Measurements from ENCODE around the gene FCN3. TPM values are rescaled to one million over a fixed set of nuclear protein-coding genes. Genes with fewer than 3 reads are reported as not detected.

Gene FCN3
- total RNA-seq, 3 donors from 2014 or later (not counting 1 experiment from before 2014, with no cell fraction given) = not detected

DNA sequence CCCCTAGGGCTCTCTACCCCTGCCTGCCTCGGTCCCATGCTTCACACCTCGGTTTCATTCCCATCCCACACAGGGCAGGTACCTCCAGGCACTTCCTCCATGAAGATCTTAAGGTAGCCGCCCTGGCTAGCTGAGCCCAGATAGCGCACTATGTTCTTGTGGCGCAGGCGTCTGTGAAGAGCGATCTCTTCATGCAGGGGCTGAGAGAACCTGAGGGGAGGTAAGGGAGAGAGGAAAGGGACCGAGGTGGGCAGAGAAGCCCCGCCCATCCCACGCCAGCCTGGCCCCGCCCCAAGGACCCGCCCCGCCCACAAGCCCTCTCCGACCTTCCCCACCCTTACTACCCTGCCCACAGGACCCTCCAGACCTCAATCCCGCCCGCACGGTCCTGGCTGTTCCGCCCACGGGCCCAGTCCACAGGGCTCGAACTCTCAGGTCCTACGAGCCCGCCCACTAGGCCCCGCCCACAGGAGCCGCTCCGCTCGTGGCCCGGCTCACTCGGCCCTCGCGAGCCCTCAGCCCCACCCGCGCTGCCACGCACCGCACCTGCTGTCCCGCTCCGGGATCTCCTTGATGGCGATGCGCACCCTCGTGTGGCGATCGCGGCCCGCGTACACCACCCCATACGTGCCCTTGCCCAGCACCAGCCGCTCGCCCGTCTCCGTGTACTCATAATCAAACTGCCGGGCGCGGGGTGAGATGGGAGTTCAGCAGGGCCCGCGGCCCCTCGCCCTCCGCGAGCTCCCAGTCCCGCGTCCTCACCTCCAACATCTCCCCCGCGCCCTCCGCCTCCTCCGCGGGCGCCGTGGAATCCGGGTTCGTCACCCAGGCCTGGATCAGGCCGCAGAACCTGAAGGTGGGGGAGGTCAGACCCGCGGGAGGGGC lies 14.2 kb downstream of the FCN3 start:
- peak overlapping the region; percentile 14 to 31 for H3K27ac Mint-ChIP-seq
- intact Hi-C loops (cut with micrococcal nuclease) = no loop called here
- H3K36me3 Mint-ChIP-seq = no peaks in the 10 kb centered on the region
- no peaks in the 10 kb centered on the region for H3K9me3 Mint-ChIP-seq
- peak overlapping the region; percentile 75 for H3K4me3 Mint-ChIP-seq
- no peaks in the 10 kb centered on the region for H3K27me3 ChIP-seq (ENCODE audit: control insufficient read depth, insufficient read depth, low read length)
- H3K4me1 Mint-ChIP-seq = peaks cover 30 to 51% of the 10 kb centered on the region in 2 donors
- DNase-seq (peak; percentile 55 to 68), ATAC-seq (peak; percentile 11 to 33 (median 29))
- H3K36me3 ChIP-seq (ENCODE audit: control insufficient read depth, insufficient read depth, low read length) = no peaks in the 10 kb centered on the region
- H3K27ac ChIP-seq (ENCODE audit: low read length) = no peak overlapping the region
- H3K9me3 ChIP-seq (ENCODE audit: control insufficient read depth, insufficient read depth, low read length) = no peaks in the 10 kb centered on the region
- TF ChIP-seq, protein P1, sequence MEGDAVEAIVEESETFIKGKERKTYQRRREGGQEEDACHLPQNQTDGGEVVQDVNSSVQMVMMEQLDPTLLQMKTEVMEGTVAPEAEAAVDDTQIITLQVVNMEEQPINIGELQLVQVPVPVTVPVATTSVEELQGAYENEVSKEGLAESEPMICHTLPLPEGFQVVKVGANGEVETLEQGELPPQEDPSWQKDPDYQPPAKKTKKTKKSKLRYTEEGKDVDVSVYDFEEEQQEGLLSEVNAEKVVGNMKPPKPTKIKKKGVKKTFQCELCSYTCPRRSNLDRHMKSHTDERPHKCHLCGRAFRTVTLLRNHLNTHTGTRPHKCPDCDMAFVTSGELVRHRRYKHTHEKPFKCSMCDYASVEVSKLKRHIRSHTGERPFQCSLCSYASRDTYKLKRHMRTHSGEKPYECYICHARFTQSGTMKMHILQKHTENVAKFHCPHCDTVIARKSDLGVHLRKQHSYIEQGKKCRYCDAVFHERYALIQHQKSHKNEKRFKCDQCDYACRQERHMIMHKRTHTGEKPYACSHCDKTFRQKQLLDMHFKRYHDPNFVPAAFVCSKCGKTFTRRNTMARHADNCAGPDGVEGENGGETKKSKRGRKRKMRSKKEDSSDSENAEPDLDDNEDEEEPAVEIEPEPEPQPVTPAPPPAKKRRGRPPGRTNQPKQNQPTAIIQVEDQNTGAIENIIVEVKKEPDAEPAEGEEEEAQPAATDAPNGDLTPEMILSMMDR (IDR thresholded peaks at IDR 0.05) = no peak
- no peaks in the 10 kb centered on the region for H3K27me3 Mint-ChIP-seq (ENCODE audit: low read depth in 2 of 2)
- H3K4me3 ChIP-seq (ENCODE audit: low read length) = peak overlapping the region; percentile 29
- peaks cover 57% of the 10 kb centered on the region for H3K4me1 ChIP-seq (ENCODE audit: control insufficient read depth, insufficient read depth, low read length)
- WGBS (ENCODE audit: insufficient coverage) = 17% methylated on average over 67 of the region's 71 CpGs

DNA sequence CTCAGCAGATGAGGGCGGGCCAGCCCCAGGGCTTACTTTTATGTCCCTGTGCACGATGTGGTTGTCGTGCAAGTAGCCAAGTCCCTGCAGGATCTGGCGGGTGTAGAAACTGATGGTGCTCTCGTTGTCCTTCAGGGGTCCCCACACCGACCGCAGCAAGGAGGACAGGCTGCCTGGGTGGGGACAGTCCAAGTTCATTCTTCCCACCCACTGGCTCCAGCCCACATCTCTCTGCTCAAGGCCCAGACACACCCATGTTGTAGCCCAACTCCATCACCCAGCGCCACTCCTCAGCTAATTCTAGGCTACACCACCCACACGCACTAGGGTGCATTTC lies 14.8 kb downstream of the FCN3 start:
- H3K36me3 ChIP-seq (ENCODE audit: control insufficient read depth, insufficient read depth, low read length) = no peaks in the 10 kb centered on the region
- no peaks in the 10 kb centered on the region for H3K27me3 ChIP-seq (ENCODE audit: control insufficient read depth, insufficient read depth, low read length)
- peaks cover 54% of the 10 kb centered on the region for H3K4me1 ChIP-seq (ENCODE audit: control insufficient read depth, insufficient read depth, low read length)
- no peak for DNase-seq
- H3K4me3 ChIP-seq (ENCODE audit: low read length) = peak overlapping the region; percentile 29
- intact Hi-C loops (cut with micrococcal nuclease) = no loop called here
- Mint-ChIP-seq H3K4me3 (peak overlapping the region; percentile 75), H3K9me3 (no peaks in the 10 kb centered on the region), H3K4me1 (peaks cover 26 to 49% of the 10 kb centered on the region in 2 donors), H3K27ac (peak overlapping the region; percentile 14 to 31), H3K27me3 (ENCODE audit: low read depth in 2 of 2) (no peaks in the 10 kb centered on the region), H3K36me3 (no peaks in the 10 kb centered on the region)
- H3K9me3 ChIP-seq (ENCODE audit: control insufficient read depth, insufficient read depth, low read length) = no peaks in the 10 kb centered on the region
- no peak for ATAC-seq
- WGBS (ENCODE audit: insufficient coverage) = 51% methylated on average over 9 of the region's 9 CpGs
- TF ChIP-seq, protein P1 (IDR thresholded peaks at IDR 0.05) = no peak
- H3K27ac ChIP-seq (ENCODE audit: low read length) = no peak overlapping the region

DNA sequence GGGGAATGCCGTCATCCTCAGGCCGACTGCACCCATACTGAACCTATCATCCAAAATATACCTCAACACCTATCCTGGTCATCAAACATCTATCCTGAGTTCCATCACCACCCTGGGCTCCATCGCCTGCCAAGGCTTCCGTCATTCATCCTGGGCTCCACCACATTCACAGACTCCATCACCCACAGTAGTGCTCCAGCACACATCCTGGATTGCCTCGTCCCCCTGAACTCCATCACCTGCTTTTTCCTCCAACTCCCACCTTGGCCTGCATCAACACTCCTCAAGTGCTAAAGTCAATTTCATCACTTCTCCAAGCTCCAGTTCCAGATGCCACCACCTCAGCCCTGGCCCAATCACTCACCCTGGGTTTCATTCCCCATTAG lies 15.7 kb downstream of the FCN3 start:
- Mint-ChIP-seq H3K4me1 (peaks cover 25 to 41% of the 10 kb centered on the region in 2 donors), H3K27me3 (ENCODE audit: low read depth in 2 of 2) (no peaks in the 10 kb centered on the region), H3K36me3 (no peaks in the 10 kb centered on the region), H3K27ac (peak overlapping the region in 1 of 2 donors; percentile 67), H3K9me3 (no peaks in the 10 kb centered on the region), H3K4me3 (no peak overlapping the region)
- WGBS (ENCODE audit: insufficient coverage) = 95% methylated on average over 5 of the region's 5 CpGs
- no peaks in the 10 kb centered on the region for H3K27me3 ChIP-seq (ENCODE audit: control insufficient read depth, insufficient read depth, low read length)
- no peak overlapping the region for H3K4me3 ChIP-seq (ENCODE audit: low read length)
- DNase-seq = no peak
- peaks cover 50% of the 10 kb centered on the region for H3K4me1 ChIP-seq (ENCODE audit: control insufficient read depth, insufficient read depth, low read length)
- no peak overlapping the region for H3K27ac ChIP-seq (ENCODE audit: low read length)
- intact Hi-C loops (cut with micrococcal nuclease) = no loop called here
- no peak for ATAC-seq
- H3K9me3 ChIP-seq (ENCODE audit: control insufficient read depth, insufficient read depth, low read length) = no peaks in the 10 kb centered on the region
- H3K36me3 ChIP-seq (ENCODE audit: control insufficient read depth, insufficient read depth, low read length) = no peaks in the 10 kb centered on the region
- TF ChIP-seq, protein P1 (IDR thresholded peaks at IDR 0.05) = no peak
